ENCODE results near the gene SCARB2.
"Not testable (repeated sequence)": the region's sequence is repeated elsewhere in the genome, so short reads cannot be mapped to it uniquely, and the experiment has no call there.

SCARB2 gene, protein sequence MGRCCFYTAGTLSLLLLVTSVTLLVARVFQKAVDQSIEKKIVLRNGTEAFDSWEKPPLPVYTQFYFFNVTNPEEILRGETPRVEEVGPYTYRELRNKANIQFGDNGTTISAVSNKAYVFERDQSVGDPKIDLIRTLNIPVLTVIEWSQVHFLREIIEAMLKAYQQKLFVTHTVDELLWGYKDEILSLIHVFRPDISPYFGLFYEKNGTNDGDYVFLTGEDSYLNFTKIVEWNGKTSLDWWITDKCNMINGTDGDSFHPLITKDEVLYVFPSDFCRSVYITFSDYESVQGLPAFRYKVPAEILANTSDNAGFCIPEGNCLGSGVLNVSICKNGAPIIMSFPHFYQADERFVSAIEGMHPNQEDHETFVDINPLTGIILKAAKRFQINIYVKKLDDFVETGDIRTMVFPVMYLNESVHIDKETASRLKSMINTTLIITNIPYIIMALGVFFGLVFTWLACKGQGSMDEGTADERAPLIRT

DNA sequence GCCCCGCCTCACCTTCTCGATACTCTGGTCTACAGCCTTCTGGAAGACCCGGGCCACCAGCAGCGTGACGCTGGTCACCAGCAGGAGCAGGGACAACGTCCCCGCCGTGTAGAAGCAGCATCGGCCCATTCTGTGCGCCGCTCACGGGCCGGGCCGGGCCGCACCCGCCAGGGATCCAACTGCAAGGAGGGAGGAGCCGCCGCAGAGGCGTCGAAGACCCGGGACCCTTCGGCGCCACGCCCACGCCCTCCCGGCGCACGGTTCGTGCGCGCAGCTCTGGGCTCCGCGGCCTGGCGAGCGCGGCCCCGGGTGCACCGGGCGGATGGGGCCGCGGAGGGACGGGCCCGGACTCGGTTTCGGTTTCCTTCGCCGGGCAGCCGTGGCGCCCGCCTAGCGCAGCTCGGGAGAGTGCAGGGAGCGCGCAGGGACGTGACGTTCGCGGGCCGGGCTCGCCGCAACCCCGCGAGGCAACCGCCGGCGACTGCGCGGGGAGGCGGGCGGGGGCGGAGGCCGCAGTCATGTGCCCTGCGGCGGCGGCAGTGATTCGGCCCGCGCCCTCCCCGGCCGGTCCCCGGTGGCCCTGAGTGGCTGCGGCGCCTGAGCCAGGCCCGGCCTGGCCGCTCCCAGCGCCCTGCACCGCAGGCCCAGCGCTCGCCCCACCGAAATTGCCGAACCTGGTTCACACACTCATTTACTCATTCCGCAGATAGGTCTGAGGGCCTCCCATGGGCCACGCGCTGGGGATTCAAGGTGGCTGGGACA lies at the start of gene SCARB2:
Gene SCARB2, minus strand, starts transcription at position 410 of the 762 bp plus-strand sequence. Its CDS starts 281 bp downstream, at position 129.
- H3K4me1 Mint-ChIP-seq: peaks cover 50% of the 10 kb centered on the region
- peak within 1 kb of the TSS; percentile 60 for H3K27ac Mint-ChIP-seq (ENCODE audit: low read depth)
- H3K4me3 Mint-ChIP-seq: peak within 1 kb of the TSS; percentile 77
- no peaks in the 10 kb centered on the region for H3K27me3 Mint-ChIP-seq
- H3K9me3 Mint-ChIP-seq: no peaks in the 10 kb centered on the region
- DNase-seq (ENCODE audit: low spot score in 2 of 2) (peak; percentile 63 to 70), ATAC-seq (replicated peaks; ENCODE audit: extremely low read depth, poor library complexity, severe bottlenecking) (peak; percentile 66)
- peaks cover 12% of the 10 kb centered on the region for H3K36me3 Mint-ChIP-seq (ENCODE audit: insufficient read depth)

GRCh38 chr4:76260571-76260970 lies 46.9 kb upstream of the SCARB2 start:
- H3K27me3 Mint-ChIP-seq: peaks cover 49% of the 10 kb centered on the region
- H3K9me3 Mint-ChIP-seq: no peaks in the 10 kb centered on the region
- no peaks in the 10 kb centered on the region for H3K4me1 Mint-ChIP-seq
- peaks cover 1% of the 10 kb centered on the region for H3K36me3 Mint-ChIP-seq (ENCODE audit: insufficient read depth)
- no peak for ATAC-seq (replicated peaks; ENCODE audit: extremely low read depth, poor library complexity, severe bottlenecking)
- no peak overlapping the region for H3K4me3 Mint-ChIP-seq
- no peak overlapping the region for H3K27ac Mint-ChIP-seq (ENCODE audit: low read depth)
- DNase-seq (ENCODE audit: low spot score in 2 of 2): no peak

- peaks cover 1% of the 10 kb centered on the region for H3K36me3 Mint-ChIP-seq (ENCODE audit: insufficient read depth)
- H3K9me3 Mint-ChIP-seq: no peaks in the 10 kb centered on the region
- ATAC-seq (replicated peaks; ENCODE audit: extremely low read depth, poor library complexity, severe bottlenecking) (no peak), DNase-seq (ENCODE audit: low spot score in 2 of 2) (no peak)
- no peak overlapping the region for H3K27ac Mint-ChIP-seq (ENCODE audit: low read depth)
- peaks cover 76% of the 10 kb centered on the region for H3K27me3 Mint-ChIP-seq
- no peaks in the 10 kb centered on the region for H3K4me1 Mint-ChIP-seq
- H3K4me3 Mint-ChIP-seq: no peak overlapping the region
Measured at GRCh38 chr4:76257824-76258223, 44.2 kb upstream of the SCARB2 start.

- peaks cover 1% of the 10 kb centered on the region for H3K36me3 Mint-ChIP-seq (ENCODE audit: insufficient read depth)
- no peaks in the 10 kb centered on the region for H3K4me1 Mint-ChIP-seq
- DNase-seq (ENCODE audit: low spot score in 2 of 2) (no peak), ATAC-seq (replicated peaks; ENCODE audit: extremely low read depth, poor library complexity, severe bottlenecking) (no peak)
- no peak overlapping the region for H3K27ac Mint-ChIP-seq (ENCODE audit: low read depth)
- no peak overlapping the region for H3K4me3 Mint-ChIP-seq
- peaks cover 85% of the 10 kb centered on the region for H3K27me3 Mint-ChIP-seq
- no peaks in the 10 kb centered on the region for H3K9me3 Mint-ChIP-seq
Measured at GRCh38 chr4:76256968-76257367, 43.3 kb upstream of the SCARB2 start.

GRCh38 chr4:76256032-76256431 lies 42.4 kb upstream of the SCARB2 start:
- ATAC-seq (replicated peaks; ENCODE audit: extremely low read depth, poor library complexity, severe bottlenecking): no peak
- H3K4me1 Mint-ChIP-seq: peaks cover 6% of the 10 kb centered on the region
- no peak overlapping the region for H3K4me3 Mint-ChIP-seq
- peaks cover 91% of the 10 kb centered on the region for H3K27me3 Mint-ChIP-seq
- peaks cover 1% of the 10 kb centered on the region for H3K36me3 Mint-ChIP-seq (ENCODE audit: insufficient read depth)
- no peak for DNase-seq (ENCODE audit: low spot score in 2 of 2)
- H3K9me3 Mint-ChIP-seq: no peaks in the 10 kb centered on the region
- no peak overlapping the region for H3K27ac Mint-ChIP-seq (ENCODE audit: low read depth)

GRCh38 chr4:76253511-76253910 lies 39.9 kb upstream of the SCARB2 start:
- Mint-ChIP-seq H3K4me3 (no peak overlapping the region), H3K27me3 (peaks cover 97% of the 10 kb centered on the region), H3K4me1 (peaks cover 9% of the 10 kb centered on the region), H3K27ac (ENCODE audit: low read depth) (no peak overlapping the region), H3K36me3 (ENCODE audit: insufficient read depth) (no peaks in the 10 kb centered on the region), H3K9me3 (no peaks in the 10 kb centered on the region)
- no peak for ATAC-seq (replicated peaks; ENCODE audit: extremely low read depth, poor library complexity, severe bottlenecking)
- DNase-seq (ENCODE audit: low spot score in 2 of 2): no peak

DNA sequence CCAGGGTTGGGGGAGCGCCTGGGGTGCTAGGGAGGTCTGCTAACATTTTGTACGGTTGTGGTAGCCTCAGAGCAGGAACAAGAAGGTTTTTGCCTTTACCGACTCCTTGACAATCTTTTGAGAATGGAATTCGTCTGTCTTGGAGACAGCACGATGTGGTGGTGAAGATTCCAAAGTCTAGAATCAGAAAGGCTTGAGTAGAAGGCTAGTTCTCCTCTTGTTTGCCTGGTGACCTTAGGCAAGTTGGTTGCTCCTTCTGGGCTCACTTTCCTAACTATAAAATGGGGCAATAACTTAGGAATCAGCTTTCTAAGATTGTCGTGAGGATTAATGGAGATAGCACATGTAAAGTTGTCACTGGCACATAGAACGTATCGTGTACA lies 38.6 kb upstream of the SCARB2 start:
- Mint-ChIP-seq H3K4me1 (peaks cover 9% of the 10 kb centered on the region), H3K27me3 (peaks cover 97% of the 10 kb centered on the region), H3K4me3 (no peak overlapping the region), H3K36me3 (ENCODE audit: insufficient read depth) (no peaks in the 10 kb centered on the region), H3K9me3 (no peaks in the 10 kb centered on the region), H3K27ac (ENCODE audit: low read depth) (no peak overlapping the region)
- DNase-seq (ENCODE audit: low spot score in 2 of 2) (no peak), ATAC-seq (replicated peaks; ENCODE audit: extremely low read depth, poor library complexity, severe bottlenecking) (no peak)

- Mint-ChIP-seq H3K4me3 (peak within 1 kb of the TSS; percentile 70), H3K4me1 (peaks cover 9% of the 10 kb centered on the region), H3K36me3 (ENCODE audit: insufficient read depth) (no peaks in the 10 kb centered on the region), H3K9me3 (no peaks in the 10 kb centered on the region), H3K27me3 (peaks cover 100% of the 10 kb centered on the region), H3K27ac (ENCODE audit: low read depth) (no peak within 1 kb of the TSS)
- DNase-seq (ENCODE audit: low spot score in 2 of 2): no peak
- ATAC-seq (replicated peaks; ENCODE audit: extremely low read depth, poor library complexity, severe bottlenecking): peak; percentile 76
Measured at GRCh38 chr4:76251441-76252270, 38.0 kb upstream of the SCARB2 start, which contains the start of gene FAM47E. Gene FAM47E, plus strand, starts transcription at chr4:76251721. Its CDS starts 26 bp downstream, at chr4:76251747.

GRCh38 chr4:76250962-76251361 lies 37.3 kb upstream of the SCARB2 start:
- Mint-ChIP-seq H3K27me3 (peaks cover 100% of the 10 kb centered on the region), H3K4me1 (peaks cover 9% of the 10 kb centered on the region), H3K27ac (ENCODE audit: low read depth) (no peak overlapping the region), H3K9me3 (no peaks in the 10 kb centered on the region), H3K36me3 (ENCODE audit: insufficient read depth) (no peaks in the 10 kb centered on the region), H3K4me3 (peak overlapping the region; percentile 70)
- ATAC-seq (replicated peaks; ENCODE audit: extremely low read depth, poor library complexity, severe bottlenecking) (no peak), DNase-seq (ENCODE audit: low spot score in 2 of 2) (no peak)

GRCh38 chr4:76246852-76247251 lies 33.2 kb upstream of the SCARB2 start:
- H3K27me3 Mint-ChIP-seq: peaks cover 93% of the 10 kb centered on the region
- H3K36me3 Mint-ChIP-seq (ENCODE audit: insufficient read depth): no peaks in the 10 kb centered on the region
- H3K27ac Mint-ChIP-seq (ENCODE audit: low read depth): no peak overlapping the region

GRCh38 chr4:76246025-76246424 lies 32.4 kb upstream of the SCARB2 start:
- peaks cover 3% of the 10 kb centered on the region for H3K4me1 Mint-ChIP-seq
- H3K4me3 Mint-ChIP-seq: no peak overlapping the region
- no peaks in the 10 kb centered on the region for H3K9me3 Mint-ChIP-seq
- H3K27me3 Mint-ChIP-seq: peaks cover 90% of the 10 kb centered on the region
- no peak for DNase-seq (ENCODE audit: low spot score in 2 of 2)
- H3K36me3 Mint-ChIP-seq (ENCODE audit: insufficient read depth): no peaks in the 10 kb centered on the region
- no peak for ATAC-seq (replicated peaks; ENCODE audit: extremely low read depth, poor library complexity, severe bottlenecking)
- H3K27ac Mint-ChIP-seq (ENCODE audit: low read depth): no peak overlapping the region

More at GRCh38 chr4:76246852-76247251, 33.2 kb upstream of the SCARB2 start:
- DNase-seq (ENCODE audit: low spot score in 2 of 2) (no peak), ATAC-seq (replicated peaks; ENCODE audit: extremely low read depth, poor library complexity, severe bottlenecking) (no peak)
- Mint-ChIP-seq H3K9me3 (no peaks in the 10 kb centered on the region), H3K4me1 (peaks cover 9% of the 10 kb centered on the region), H3K4me3 (no peak overlapping the region)

- H3K27ac Mint-ChIP-seq (ENCODE audit: low read depth); ATAC-seq (replicated peaks; ENCODE audit: extremely low read depth, poor library complexity, severe bottlenecking); H3K4me1 Mint-ChIP-seq; H3K9me3 Mint-ChIP-seq; H3K4me3 Mint-ChIP-seq; DNase-seq (ENCODE audit: low spot score in 2 of 2); H3K36me3 Mint-ChIP-seq (ENCODE audit: insufficient read depth): not testable (repeated sequence)
- peaks cover 81% of the 10 kb centered on the region for H3K27me3 Mint-ChIP-seq
Measured at GRCh38 chr4:76243877-76244276, 30.3 kb upstream of the SCARB2 start.
